ACHN (cell line): ENCODE results near the gene CDKAL1.

Source experiments
- DNase-seq: peaks from one replicate; pipeline ENCODE4 v3.0.0-alpha.2; 2015
- in situ Hi-C: cut with HindIII; loops from 2 replicates; pipeline ENCODE4 v1.10.0; 2017; ENCODE audit warnings: low sequenced_read_pairs, low pct_ligation_motif_present, low pct_unique_long_range_greater_than_20kb

The CDKAL1 gene

DNA sequence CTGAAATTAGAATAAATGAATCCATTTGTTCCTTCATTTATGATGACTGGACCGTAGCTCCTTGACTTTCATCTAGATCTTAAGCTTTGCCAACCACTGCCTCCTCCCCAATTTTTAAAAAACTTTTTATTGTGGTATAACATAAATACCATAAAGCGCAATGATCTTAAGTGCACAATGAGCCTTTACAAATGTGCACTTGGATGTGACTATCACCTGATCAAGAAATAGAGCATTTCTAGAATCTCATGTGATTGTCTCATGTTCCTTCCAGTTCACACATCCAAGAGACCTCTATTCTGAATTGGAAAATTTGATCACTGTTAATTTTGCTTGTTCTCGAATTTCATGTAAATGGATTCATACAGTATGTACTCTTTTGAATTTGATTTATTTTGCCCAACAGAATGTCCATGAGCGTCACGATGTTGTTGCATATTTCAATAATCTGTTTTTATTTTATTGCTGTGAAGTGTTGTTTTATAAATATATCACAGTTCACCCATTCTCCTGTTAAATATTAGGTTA is 442.2 kb downstream of the CDKAL1 start:
- no peak for DNase-seq
- in situ Hi-C loops, result no loop called here

DNA sequence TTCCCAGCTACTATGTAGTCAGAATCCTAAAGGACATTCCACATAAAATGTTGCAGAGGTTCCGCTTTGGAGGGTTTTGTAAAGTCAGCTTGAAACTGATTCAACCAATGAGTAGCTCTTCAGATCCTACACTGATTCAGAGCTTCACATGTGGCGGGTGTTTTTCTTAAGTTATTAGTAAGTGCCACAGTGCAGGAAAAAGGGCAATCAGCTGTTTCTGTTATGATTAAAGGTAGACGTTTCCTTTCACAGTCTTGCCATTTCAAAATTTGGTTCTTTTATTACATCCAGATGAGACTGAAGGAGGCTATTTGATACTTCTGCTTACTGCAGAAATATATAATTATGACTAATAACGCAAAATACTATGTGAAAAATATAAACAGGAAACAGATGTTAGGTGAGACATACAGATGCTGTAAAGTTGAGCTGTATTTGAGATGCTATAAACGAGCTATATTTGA is 443.9 kb downstream of the CDKAL1 start:
- DNase-seq, result no peak

DNA sequence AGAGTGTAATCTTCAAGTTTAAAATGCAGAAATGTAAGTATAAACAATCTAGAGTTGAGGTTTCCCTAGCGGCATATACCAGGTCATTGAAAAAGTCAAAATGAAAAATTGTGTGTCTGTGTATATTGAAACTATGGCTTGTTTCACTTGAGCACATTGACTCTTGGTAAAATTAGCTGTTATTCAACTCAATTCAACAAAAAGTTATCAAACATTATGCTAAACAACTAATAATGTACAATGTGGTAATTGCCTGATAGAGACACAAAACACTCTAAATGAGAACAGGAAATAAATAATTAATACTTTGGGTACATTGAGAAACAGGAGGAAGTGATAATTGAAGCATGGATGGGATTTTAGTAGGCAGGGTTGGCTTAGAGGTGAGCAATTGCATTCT is 444.8 kb downstream of the CDKAL1 start:
- DNase-seq, result no peak
- in situ Hi-C loops, result no loop called here

More for the DNA sequence above, 443.9 kb downstream of the CDKAL1 start:
- in situ Hi-C loops, result no loop called here

DNA sequence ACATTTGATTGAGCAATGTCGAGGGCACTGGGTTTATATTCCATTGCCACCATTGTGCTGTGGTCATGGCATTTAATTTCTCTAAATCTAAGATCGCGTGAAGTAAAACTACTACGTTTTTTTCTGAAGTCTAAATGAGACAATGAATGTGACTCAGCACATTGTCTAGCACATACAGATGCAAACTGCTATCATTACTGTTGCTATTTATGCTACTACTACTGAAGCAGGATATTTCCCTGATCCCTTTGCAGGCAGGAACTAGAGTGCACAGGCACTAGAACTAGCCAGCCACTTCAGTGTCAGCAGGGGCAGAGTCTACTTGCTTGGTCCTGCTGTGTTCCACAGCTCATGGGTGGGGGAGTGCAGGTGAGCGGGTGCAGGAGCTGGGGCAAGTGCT is 449.7 kb downstream of the CDKAL1 start:
- in situ Hi-C loops, result no loop called here
- no peak for DNase-seq

DNA sequence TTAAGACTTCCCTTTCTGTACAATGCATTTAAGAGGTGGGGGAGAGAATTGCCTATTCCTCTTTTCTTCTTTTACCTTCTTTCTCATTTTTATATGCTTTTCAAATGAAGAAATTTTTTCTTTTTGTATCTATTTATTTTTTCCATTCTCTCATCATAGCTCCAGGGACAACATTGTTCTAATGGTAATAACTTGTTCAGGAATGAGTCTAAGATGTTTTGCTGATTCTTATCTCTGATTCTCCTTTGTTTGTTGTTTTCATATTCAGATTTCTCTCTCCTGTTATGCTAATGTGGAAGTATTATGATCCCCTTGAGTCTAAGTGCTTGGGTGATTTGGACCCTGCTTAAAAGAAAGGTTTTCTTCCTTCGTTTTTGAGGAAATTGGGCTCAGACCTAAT is 451.6 kb downstream of the CDKAL1 start:
- in situ Hi-C loops, result no loop called here
- DNase-seq, result no peak

DNA sequence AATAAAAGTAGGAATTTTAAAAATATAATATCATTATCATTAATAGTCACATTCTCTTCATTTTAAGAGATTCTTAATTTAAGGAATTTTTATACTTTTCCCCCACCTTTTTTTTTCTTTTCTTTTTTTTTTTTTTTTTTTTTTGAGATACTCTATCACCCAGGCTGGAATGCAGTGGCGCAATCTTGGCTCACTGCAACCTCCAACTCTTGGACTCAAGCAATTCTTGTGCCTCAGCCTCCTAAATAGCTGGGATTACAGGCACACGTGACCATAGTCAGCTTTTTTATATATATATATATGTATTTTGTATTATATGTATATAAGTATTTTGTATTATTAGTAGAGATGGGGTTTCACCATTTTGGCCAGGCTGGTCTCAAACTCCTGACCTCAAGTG is 457.7 kb downstream of the CDKAL1 start:
- in situ Hi-C loops, result no loop called here
- DNase-seq, result no peak

DNA sequence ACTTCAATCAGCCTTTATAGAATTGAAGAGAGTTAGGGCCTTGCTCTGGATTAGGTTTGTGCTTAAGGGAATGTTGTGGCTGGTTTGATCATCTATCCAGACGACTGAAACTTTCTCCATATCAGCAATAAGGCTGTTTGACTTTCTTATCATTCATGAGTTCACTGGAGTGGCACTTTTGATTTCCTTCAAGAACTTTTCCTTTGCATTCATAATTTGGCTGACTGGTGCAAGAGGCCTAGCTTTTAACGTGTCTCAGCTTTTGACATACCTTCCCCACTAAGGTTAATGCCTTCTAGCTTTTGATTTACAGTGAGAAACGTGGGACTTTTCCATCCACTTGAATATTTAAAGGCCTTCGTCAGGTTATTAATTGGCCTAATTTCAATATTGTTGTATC is 461.8 kb downstream of the CDKAL1 start:
- DNase-seq, result no peak
- in situ Hi-C loops, result no loop called here

DNA sequence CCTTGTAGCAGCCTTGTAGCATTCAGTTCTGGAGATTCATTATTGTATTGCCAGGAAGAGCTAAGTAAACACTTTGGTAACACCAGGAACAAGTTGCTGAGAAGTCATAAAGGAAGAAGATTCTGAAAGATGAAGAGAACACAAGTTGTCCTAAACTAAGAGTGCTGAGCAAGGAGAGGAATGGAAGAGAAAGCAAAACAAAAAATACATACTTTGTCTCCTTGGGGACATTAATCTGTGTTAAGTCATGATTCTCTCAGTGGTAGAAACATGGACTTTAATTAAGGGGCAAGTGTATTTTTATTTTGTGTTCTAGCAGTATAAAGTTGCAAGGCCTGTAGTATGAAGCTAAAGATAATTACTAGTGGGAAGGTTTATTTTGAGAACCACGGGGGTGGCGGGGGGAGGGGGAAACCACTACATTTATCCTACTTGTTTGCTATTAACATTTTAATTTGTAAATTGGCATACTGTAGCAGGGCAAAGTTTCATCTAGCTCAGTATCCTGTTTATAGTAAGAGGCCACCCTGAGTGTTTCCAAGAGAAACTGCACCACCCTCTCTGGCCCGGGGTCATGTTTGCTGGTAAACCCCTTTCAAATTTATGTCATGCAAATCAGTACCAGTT is 463.0 kb downstream of the CDKAL1 start:
- no peak for DNase-seq
- in situ Hi-C loops, result no loop called here

DNA sequence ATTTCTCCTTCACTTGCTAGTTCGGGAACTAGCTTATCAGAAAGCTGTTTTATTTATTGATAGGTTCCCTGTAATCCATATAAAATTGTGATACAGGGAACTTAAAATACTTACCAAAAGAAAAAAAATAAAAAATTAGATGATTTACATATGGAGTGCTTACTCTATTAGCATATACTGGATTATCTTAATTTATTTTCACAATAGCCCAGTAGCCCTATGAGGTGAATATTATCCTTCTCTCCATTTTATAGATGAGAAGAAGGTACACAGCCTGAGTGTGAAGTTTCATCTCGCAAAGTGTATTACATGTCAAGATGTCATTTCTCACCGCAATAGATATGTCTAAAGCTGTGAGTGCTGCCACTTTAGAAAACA is 463.5 kb downstream of the CDKAL1 start:
- in situ Hi-C loops, result no loop called here

DNA sequence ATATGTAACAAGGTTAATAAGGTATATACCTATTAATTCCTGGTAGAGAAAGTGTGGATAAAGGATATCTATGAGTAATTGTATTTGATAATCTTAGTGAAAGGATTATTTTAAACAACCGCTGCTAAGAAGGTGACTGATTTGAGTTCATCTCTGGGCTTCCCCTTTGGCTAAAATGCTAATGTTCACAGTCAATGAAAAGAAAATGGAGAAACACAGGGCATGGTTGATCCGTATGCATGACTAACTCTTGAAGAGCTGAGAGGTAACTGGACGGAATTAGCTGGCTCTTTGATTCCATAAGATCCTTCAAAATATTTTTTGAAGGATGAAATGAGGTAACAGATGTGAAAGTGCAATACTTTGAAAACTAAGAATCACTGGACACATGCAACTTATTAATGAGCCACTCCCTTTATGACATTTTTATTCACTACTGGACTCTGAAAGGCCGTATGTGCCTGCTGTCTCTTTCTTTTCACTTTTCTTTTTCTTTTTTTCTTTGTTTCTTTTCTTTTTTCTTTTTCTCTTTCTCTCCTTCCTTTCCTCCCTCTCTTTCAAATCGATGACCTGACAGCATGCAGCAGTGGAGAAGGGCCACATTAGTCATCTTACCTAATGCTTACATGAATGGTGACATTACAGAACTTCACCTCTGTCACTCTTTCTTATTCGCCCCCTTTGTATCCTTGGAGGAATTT is 464.6 kb downstream of the CDKAL1 start:
- no peak for DNase-seq
- in situ Hi-C loops, result no loop called here

More for the DNA sequence above, 463.5 kb downstream of the CDKAL1 start:
- DNase-seq, result no peak

DNA sequence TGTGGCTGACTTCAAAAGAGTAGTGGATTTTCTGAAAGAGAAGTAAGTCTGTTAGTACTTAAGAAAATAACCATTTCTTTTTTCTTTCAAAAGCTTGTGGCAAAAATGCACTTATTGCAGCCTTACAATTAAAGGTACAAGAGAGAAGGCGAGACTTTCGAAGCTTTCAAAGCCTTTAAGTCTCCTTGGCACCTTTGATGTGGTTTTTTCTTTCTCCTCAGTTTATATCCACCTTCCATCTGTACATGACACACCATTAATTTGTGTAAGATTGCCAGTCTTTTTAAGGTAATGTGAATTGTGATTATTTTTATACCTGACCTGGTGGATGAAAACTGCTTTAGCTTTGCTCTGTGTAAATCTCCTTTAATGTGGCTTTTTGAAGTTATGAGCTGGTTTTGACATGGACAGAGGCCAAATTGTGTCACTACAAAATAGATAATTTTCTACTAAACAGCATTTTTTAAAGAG is 466.1 kb downstream of the CDKAL1 start:
- in situ Hi-C loops, result no loop called here
- DNase-seq, result no peak

DNA sequence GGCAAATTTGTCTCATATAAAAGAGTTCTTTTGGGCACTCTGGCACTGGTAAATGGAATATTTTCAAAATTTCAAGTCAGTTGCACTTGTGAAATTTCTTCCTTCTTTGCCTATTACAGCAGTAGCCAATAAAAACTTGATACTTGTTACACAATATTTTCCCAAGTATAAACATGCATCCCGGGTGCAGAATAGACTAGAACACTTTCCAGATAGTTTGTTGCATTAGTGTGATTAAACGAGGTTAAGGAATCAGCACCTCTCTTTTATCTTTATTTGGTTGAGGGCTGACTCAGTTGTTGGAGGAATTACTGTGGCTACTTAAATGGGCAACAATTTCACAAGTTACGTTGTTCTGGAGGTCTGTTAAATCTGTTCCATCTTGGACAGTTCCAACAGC is 467.5 kb downstream of the CDKAL1 start:
- in situ Hi-C loops, result no loop called here
- DNase-seq, result no peak

DNA sequence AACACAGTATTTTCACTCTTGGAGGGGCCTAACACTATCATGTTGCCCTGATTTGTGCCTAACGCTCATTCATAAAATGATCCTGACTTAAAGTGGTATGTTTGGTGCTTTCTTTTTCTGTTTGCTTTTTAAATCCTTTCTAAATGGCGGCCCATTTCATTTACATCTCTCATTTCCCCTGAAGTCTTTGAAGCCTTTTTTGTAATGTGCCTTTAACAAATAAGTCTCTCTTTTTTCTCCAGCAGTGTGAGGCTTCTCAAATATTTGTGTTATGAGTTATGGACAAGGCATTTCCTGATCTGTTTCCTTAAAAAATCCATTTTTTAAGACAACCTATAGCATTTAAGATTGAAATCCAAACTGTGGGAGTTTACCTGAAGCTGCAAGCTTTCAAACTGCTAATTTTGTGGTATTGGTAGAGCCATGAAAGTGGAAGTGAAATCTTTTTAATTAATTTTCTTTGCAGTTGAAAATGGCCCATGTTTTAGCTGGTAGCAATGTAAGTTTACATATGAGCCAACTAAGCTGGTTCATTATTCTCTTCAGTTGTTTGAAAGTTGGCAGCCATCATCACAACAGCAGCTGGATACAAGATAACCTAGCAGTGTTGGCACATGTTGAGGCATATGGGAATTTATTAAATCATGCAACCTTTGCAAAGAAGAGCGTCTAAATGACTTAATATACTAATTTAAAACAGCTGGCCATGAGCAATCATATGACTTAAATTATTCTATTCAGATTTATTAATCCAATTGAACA is 469.7 kb downstream of the CDKAL1 start:
- DNase-seq, result no peak
- in situ Hi-C loops, result no loop called here

DNA sequence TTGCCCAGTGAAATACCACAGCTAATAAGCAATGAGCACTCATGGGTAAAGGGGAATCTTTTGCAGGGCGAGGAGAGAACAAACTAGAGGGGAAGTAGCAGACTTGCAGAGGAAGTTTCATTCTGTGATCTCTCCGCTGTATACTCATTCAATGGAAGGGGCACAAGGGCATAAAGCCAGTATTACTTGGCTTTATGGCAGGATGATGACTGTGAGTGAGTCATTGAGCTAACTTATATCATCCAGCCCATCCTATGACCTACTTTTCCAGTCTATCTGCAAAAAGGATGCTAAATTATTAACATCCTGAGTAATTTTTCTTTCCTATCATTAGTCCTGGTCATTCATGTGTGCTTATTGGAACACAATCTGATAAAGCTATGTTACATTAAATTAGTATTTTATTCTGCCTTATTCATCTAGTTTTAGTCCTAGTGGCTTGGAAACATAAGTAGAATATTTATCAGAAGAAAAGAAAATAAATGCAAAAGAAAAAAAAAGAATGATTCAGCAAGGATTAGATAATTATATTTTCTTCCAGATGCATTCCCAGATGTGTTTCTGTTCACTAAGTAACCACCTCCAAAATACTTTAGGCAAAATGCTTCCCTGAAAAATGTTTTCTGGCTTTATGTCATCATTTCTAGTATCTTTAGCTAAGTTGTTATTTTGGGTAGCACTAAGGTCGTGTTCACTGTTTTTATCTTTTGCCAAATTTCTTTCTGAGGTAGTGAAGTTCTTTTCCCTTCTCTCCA is 471.7 kb downstream of the CDKAL1 start:
- in situ Hi-C loops, result no loop called here
- DNase-seq, result peak; percentile 71

DNA sequence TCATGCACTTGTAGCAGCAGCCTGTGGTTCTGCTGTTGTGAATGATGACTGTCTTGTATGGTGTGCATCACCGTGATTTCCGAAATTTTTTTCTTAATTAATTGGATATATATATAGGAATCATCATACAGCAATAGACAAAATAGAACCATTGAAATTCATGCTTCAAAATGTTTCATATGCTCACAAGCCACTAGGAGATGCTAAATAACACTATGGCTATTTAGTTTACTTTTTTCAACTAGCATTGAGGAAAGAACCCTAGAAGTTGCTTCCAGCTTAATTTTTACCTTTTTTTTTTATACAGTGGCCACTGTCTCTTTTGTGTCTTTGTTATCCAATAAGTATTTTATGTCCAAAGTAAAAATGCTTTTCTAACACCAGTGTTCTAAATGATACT is 485.4 kb downstream of the CDKAL1 start:
- in situ Hi-C loops, result no loop called here
- no peak for DNase-seq

DNA sequence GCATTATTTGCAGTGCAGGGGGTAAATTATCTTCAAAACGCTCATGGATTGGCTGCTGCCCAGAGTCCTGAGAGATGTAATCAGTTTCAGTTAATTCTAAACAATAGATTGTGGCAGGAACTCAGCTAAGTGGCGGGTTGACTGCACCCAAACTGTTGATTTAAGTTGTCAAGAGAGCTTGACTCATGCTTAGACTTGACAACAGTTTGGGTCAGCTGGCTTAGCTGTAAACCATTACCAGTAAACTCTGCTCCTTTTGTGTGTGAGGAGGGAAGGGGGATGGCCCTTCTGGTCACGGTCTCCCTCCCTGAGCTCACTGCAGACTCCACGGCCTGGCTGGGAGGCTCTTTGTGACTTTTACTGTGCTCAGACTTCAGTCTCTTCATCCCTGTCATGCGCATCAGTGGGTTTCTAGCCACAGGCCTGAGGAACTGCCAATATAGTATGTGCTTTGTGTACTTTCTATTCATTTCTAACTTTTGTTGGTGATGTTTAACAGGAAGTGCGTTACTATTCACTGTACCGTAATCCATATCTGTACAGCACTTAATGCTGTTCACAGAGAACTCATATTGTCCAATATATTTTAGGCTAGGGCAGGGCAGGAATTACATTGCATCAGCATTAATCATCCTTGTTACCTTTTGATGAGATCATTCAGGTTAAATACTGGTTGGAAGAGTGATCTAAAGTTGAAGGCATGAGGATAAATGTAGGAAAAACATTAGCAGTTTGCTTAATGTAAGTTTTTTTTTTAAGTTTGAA is 488.3 kb downstream of the CDKAL1 start:
- in situ Hi-C loops, result no loop called here
- peak; percentile 81 for DNase-seq

DNA sequence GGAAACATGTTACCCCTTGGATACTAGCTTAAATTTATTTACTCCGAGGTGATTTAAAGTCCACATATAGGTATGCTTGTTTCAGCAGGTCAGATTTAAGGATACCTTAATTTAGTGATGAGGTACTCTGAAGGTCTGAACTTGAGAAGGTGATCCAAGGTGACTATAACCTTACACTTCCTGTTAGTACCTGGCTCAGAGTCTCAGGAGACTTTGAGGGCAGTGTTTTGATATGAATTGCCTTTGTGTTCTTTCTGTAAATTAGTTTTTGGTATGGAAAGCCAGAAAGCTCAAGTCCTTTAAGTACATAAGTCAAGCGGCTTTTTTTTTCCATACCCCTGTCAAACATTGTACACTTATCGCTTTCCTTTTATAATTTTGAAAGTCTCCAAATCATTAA is 489.0 kb downstream of the CDKAL1 start:
- in situ Hi-C loops, result no loop called here
- DNase-seq, result no peak

DNA sequence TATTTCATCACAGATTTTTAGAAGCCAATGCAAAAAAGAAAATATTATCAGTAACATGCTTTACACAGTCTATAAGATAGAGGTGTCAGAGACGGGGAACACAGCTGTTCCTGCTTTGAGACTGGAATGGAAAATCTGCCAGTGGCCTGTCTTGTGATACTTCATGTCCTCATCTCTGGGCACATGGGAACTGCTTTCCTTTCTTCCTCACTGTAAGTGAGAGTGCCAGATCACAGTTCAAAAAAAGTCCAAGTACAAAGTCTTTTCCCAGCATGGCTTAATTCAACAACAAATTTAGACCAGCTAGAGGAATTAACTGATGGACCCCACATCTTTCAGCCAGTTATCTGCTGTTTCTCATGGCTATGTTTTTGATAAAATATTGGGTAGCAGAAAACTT is 490.4 kb downstream of the CDKAL1 start:
- no peak for DNase-seq
- in situ Hi-C loops, result no loop called here
